HG03460 (cell line): ENCODE results near the gene SH3GLB2.
A peak's percentile ranks its signal among the peaks of the same experiment; 100 is the strongest.
"Not testable (repeated sequence)": the region's sequence is repeated elsewhere in the genome, so short reads cannot be mapped to it uniquely, and the experiment has no call there.

Experiments
- ATAC-seq: cut with Tn5 transposase; IDR thresholded peaks from one replicate; pipeline ENCODE4 v1.9.1; 2021; ENCODE audit not compliant: unreplicated experiment

The SH3GLB2 gene

GRCh38 chr9:129022037-129022436, 6.1 kb downstream of the SH3GLB2 start:
- ATAC-seq: no peak

GRCh38 chr9:129021091-129021490, 7.0 kb downstream of the SH3GLB2 start:
- peak; percentile 70 for ATAC-seq

DNA sequence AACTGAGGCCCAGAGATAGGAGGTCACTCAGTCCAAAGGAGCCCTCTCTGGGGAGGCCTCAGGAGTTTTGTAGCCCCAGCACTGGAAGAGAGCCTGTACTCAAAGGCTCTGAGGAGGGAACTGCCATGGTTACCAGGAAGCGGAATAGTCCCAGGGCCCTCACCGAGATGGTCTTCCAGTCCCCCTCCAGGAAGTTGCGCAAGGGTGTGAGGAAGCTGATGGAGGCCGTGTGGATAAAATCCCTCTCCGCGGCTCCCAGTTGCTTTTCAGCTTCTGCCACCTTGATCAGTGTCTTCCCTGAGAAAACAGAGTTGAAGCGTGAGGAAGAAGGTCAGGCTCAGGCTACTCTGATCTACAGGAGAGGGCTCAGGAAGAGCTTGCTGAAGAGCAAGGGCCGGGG, 13.5 kb downstream of the SH3GLB2 start:
- no peak for ATAC-seq

DNA sequence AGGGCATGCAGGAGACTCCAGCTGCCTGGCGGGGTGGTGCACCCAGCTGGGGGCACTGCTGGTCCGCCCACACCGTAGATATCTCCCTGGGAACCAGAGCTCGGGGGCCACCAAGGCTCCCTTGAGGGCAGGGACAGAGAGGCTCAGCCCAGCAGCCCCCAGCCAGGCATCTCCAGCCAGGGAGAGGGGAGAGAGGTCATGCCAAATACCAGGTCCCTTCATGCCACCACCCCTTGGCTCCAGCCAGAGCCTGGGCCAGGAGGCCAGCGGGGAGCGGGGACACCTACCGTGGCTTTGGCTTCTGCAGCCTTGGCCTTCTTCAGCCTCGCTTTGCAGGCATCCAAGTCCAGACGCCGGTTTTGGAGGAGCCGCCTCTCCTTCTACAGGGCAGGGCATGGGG, 14.0 kb downstream of the SH3GLB2 start:
- no peak for ATAC-seq

- no peak for ATAC-seq
Observed at GRCh38 chr9:129013674-129014073, 14.5 kb downstream of the SH3GLB2 start.

DNA sequence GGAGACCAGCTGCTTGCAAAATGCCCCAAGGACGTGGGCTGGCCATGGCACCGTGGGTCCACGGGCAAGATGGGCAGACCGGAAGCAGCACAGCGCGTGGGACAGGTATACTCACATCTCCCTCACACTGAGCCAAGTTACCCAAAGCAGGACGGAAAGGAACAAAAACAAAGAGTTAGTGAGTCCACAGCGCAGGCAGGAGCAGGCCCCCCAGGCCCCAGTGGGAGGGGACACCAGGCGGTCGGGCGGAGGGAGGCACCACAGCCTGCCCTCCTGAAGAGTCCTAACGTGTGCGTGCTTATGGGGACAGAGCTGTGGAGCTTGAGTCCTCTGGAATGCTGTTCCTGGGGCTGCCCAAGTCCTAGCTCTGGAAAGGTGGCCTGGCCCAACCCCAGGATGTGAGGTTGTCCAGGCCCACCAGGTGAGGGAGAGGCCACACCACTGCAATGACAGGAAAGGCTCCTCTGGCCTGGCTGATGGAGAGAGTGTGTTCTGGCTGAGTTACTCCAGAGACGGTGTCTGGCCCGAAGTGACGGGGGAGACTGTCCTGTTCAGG, 15.2 kb downstream of the SH3GLB2 start:
- ATAC-seq: no peak

DNA sequence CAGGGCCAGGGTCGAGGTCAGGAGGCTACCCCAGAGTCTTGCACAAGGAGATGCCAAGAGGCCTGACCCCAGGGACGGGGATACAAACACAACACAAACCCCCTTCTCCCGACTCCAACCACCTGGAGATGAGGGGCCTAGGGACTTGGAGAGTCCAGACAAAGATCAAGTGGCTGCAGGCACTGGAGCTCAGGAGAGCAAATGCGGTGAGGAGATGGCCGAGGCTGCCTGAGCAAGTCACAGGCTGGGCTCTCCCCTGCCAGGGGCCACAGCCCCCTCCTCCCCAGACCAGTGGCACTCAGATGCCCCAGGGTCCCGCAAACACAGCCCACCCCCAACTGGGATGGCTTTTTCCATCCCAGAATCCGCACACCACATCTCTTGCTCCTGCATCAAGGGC, 15.8 kb downstream of the SH3GLB2 start:
- no peak for ATAC-seq

- ATAC-seq: no peak
Observed at GRCh38 chr9:129011761-129012181, 16.4 kb downstream of the SH3GLB2 start.

GRCh38 chr9:129011170-129011569, 17.0 kb downstream of the SH3GLB2 start:
- no peak for ATAC-seq

DNA sequence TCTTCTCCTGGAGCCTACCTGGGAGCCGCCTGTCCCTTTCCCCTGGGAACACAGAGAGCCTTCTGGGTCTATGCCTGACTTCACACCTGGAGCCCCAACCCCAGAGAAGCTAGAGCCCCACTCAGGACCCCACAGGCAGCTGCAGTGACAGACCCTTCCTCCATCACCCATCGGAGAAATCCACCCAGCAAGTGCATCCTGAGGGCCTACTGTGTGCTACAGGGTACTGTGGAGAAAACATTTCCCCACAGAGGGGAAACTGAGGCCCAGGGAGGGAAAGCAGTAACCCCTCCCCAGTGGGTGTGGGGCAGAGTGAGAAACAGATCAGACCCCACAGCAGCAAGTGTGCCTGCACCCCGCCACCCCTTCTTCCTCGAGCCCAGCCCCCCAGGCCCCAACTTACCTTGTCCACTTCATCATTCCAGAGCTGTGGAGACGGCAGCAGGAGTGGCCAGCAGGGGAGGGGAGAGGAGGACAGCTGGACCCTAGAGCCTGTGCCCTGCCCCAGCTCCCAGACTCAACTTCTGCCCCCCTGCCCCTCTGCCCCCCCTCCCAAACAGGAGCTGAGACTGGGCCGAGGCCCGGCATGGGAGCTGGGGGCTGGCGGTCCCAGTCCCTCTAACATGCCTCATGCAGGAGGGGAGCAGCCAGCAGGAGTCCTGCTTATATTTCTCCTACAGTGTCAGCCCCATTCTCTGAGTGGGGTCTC, 17.7 kb downstream of the SH3GLB2 start:
- no peak for ATAC-seq

DNA sequence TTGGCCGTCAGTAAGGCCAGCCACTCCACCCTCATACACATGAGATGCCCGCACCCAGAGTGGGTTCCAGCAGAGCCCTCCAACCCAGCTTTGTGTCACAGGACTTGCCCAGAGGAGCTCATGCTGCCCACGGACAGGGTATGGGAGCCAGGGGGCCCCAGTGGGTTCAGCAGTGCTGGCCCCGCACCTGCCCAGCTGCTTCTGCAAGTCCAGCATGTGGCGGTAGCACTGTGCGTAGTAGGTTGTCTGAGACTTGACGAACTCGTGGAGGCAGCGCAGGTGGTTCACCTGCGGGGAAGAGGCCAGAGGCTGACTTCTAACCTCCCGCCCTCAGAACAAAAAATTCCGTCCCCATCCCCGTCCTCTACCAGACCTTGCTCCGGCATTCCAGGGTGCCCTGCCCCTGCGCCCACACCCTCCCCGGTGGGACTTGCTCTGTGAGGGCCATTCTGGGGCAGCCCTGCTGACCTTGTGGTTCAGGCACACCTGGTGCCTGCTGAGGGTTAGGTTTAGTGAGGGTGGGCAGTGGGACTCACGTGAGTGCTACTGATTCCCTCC, 18.5 kb downstream of the SH3GLB2 start:
- no peak for ATAC-seq

GRCh38 chr9:129008986-129009583, 19.0 kb downstream of the SH3GLB2 start:
- ATAC-seq: no peak

DNA sequence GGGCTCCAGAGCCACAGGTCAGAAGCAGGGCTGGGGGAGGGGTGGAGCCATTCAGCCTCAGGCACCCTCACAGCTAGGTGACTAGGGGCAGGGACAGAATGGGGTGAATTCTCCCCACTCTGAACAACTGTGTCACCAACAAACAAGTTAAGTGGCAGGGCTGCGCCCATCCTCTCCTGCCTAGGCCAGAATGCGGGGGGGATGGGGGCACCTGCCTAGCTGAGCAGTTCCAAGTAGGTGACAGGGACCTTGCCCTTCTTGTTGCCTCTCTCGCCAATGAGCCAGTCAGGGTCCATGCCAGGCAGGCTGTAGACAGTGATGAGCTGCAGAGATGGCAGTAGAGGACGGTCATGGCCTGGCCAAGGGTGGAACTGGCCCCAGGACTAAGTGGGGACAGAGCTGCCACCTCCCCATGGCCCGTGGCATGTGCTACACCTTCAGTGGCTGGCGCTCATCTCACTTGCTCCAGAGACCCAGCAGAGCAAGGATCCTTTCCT, 19.6 kb downstream of the SH3GLB2 start:
- no peak for ATAC-seq

GRCh38 chr9:129007766-129008468, 20.2 kb downstream of the SH3GLB2 start:
- ATAC-seq: no peak

DNA sequence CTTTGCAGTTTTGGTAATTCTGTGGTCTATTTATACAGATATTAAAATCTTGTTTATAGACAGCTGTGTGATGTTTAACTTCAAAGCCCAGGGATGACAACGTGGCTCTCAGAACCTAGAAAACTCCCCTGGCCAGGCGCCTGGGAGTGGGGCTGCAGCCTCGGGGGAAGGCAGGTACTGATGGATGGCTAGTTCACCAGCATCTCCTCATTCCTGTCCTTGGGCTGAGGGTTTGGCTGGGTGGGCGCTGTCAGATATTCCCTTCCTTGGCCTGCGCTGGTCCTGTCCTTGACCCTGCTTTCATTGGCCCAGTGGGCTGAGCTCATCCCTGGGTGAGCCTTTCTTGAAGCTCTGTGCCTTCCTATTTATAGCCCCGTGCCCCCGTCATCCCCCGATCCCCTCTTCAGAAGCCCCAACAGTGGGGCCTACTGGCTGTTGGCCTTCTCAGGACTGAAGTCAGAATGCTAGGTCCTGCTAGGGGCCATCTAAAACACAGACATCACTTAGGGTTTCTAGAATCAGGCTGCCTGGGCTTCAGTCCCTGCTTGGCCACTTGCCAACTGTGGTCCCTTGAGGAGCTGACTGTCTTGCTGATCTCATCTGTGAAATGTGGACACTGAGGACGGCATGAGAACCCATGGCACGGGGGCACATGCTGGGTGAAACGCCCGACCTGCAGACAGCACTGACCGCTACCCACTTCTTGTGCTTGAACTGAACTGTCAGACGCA, 20.9 kb downstream of the SH3GLB2 start:
- ATAC-seq: no peak

- no peak for ATAC-seq
Observed at GRCh38 chr9:129006328-129007034, 21.6 kb downstream of the SH3GLB2 start.

- ATAC-seq: no peak
Observed at GRCh38 chr9:129005336-129005997, 22.7 kb downstream of the SH3GLB2 start.

DNA sequence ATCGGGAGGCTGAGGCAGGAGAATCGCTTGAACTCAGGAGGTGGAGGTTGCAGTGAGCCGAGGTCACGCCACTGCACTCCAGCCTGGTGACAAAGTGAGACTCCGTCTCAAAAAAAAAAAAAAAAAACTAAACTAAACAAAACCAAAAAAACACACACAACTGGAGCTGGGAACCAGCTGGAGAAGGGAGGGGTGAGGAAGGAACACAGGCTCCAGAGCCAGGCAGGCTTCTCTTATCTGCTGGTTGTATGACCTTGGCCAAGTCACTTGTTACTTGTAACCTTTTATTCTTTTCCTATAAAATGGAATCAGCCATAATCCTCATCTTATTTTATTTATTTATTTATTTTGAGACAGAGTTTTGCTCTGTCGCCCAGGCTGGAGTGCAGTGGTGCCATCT, 24.0 kb downstream of the SH3GLB2 start:
- ATAC-seq: not testable (repeated sequence)

DNA sequence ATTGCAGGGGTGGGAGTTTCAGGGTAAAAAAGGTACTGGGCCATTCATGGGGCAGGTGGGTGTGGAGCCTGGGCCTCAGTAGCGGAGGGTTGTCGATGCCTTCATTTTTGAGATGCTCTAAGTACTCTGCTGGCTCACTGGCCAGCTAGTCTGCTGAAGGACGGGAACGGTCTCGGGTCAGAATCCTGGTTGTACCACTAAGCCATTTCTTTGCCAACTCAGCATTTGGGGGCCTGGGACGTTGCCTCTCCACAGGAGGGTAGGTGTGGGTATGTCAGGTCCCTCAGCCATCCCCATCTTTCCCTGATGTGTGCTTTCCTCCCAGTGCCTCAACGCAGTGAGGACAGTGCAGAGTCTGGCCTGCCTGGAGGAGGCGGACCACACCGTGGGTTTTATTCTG, 25.1 kb downstream of the SH3GLB2 start:
- ATAC-seq: no peak
